ENCODE results near the gene CCDC141. TPM values are rescaled to one million over a fixed set of nuclear protein-coding genes. Genes with fewer than 3 reads are reported as not detected.

CCDC141 gene
- total RNA-seq, 2 donors from 2014 or later, result 5.3 to 9.4 TPM

- Mint-ChIP-seq H3K27ac (no peak overlapping the region), H3K4me1 (ENCODE audit: low read depth) (no peaks in the 10 kb centered on the region), H3K4me3 (no peak overlapping the region), H3K9me3 (no peaks in the 10 kb centered on the region), H3K36me3 (ENCODE audit: insufficient read depth in 2 of 2) (no peaks in the 10 kb centered on the region), H3K27me3 (ENCODE audit: low read depth) (no peaks in the 10 kb centered on the region)
- DNase-seq (no peak), ATAC-seq (replicated peaks in 1 of 2) (no peak)
These were observed 100.8 kb downstream of the CCDC141 start for GRCh38 chr2:178949151-178949550.

- no peak overlapping the region for H3K4me3 Mint-ChIP-seq
- no peaks in the 10 kb centered on the region for H3K36me3 Mint-ChIP-seq (ENCODE audit: insufficient read depth in 2 of 2)
- H3K27ac Mint-ChIP-seq, result no peak overlapping the region
- no peaks in the 10 kb centered on the region for H3K4me1 Mint-ChIP-seq (ENCODE audit: low read depth)
- H3K9me3 Mint-ChIP-seq, result no peaks in the 10 kb centered on the region
- no peaks in the 10 kb centered on the region for H3K27me3 Mint-ChIP-seq (ENCODE audit: low read depth)
- DNase-seq (no peak), ATAC-seq (replicated peaks in 1 of 2) (no peak)
These were observed 102.9 kb downstream of the CCDC141 start for GRCh38 chr2:178947006-178947405.

GRCh38 chr2:178946494-178946893 is 103.4 kb downstream of the CCDC141 start:
- Mint-ChIP-seq H3K4me3 (no peak overlapping the region), H3K4me1 (ENCODE audit: low read depth) (no peaks in the 10 kb centered on the region), H3K27ac (no peak overlapping the region), H3K27me3 (ENCODE audit: low read depth) (no peaks in the 10 kb centered on the region), H3K9me3 (no peaks in the 10 kb centered on the region), H3K36me3 (ENCODE audit: insufficient read depth in 2 of 2) (no peaks in the 10 kb centered on the region)
- no peak for ATAC-seq (replicated peaks in 1 of 2)
- DNase-seq, result no peak

GRCh38 chr2:178943745-178944144 is 106.2 kb downstream of the CCDC141 start:
- no peak for DNase-seq
- no peak overlapping the region for H3K4me3 Mint-ChIP-seq
- no peaks in the 10 kb centered on the region for H3K9me3 Mint-ChIP-seq
- no peak for ATAC-seq (replicated peaks in 1 of 2)
- H3K36me3 Mint-ChIP-seq (ENCODE audit: insufficient read depth in 2 of 2), result no peaks in the 10 kb centered on the region
- H3K4me1 Mint-ChIP-seq (ENCODE audit: low read depth), result no peaks in the 10 kb centered on the region
- no peaks in the 10 kb centered on the region for H3K27me3 Mint-ChIP-seq (ENCODE audit: low read depth)
- no peak overlapping the region for H3K27ac Mint-ChIP-seq

GRCh38 chr2:178934571-178934970 is 115.4 kb downstream of the CCDC141 start:
- H3K4me3 Mint-ChIP-seq, result no peak overlapping the region
- peaks cover 9 to 16% of the 10 kb centered on the region in 2 donors for H3K9me3 Mint-ChIP-seq
- H3K27ac Mint-ChIP-seq, result no peak overlapping the region
- no peak for DNase-seq
- H3K27me3 Mint-ChIP-seq (ENCODE audit: low read depth), result no peaks in the 10 kb centered on the region
- H3K4me1 Mint-ChIP-seq (ENCODE audit: low read depth), result no peaks in the 10 kb centered on the region
- ATAC-seq (replicated peaks in 1 of 2), result no peak
- peaks cover 4 to 6% of the 10 kb centered on the region in 2 donors for H3K36me3 Mint-ChIP-seq (ENCODE audit: insufficient read depth in 2 of 2)

- no peak for ATAC-seq (replicated peaks in 1 of 2)
- no peak for DNase-seq
- H3K27me3 Mint-ChIP-seq (ENCODE audit: low read depth), result no peaks in the 10 kb centered on the region
- H3K4me1 Mint-ChIP-seq (ENCODE audit: low read depth), result no peaks in the 10 kb centered on the region
- peaks cover 4 to 6% of the 10 kb centered on the region in 2 donors for H3K36me3 Mint-ChIP-seq (ENCODE audit: insufficient read depth in 2 of 2)
- H3K27ac Mint-ChIP-seq, result no peak overlapping the region
- peaks cover 9 to 16% of the 10 kb centered on the region in 2 donors for H3K9me3 Mint-ChIP-seq
- H3K4me3 Mint-ChIP-seq, result no peak overlapping the region
These were observed 116.4 kb downstream of the CCDC141 start for GRCh38 chr2:178933493-178933892.

GRCh38 chr2:178928077-178928476 is 121.9 kb downstream of the CCDC141 start:
- Mint-ChIP-seq H3K27ac (no peak overlapping the region), H3K9me3 (peaks cover 0 to 2% of the 10 kb centered on the region in 2 donors), H3K27me3 (ENCODE audit: low read depth) (no peaks in the 10 kb centered on the region), H3K36me3 (ENCODE audit: insufficient read depth in 2 of 2) (peaks cover 0 to 1% of the 10 kb centered on the region in 2 donors), H3K4me3 (no peak overlapping the region), H3K4me1 (ENCODE audit: low read depth) (no peaks in the 10 kb centered on the region)
- DNase-seq, result no peak
- ATAC-seq (replicated peaks in 1 of 2), result no peak

GRCh38 chr2:178927173-178927572 is 122.8 kb downstream of the CCDC141 start:
- no peak overlapping the region for H3K27ac Mint-ChIP-seq
- DNase-seq (no peak), ATAC-seq (replicated peaks in 1 of 2) (no peak)
- H3K4me1 Mint-ChIP-seq (ENCODE audit: low read depth), result no peaks in the 10 kb centered on the region
- no peak overlapping the region for H3K4me3 Mint-ChIP-seq
- peaks cover 0 to 2% of the 10 kb centered on the region in 2 donors for H3K9me3 Mint-ChIP-seq
- H3K36me3 Mint-ChIP-seq (ENCODE audit: insufficient read depth in 2 of 2), result peaks cover 0 to 1% of the 10 kb centered on the region in 2 donors
- no peaks in the 10 kb centered on the region for H3K27me3 Mint-ChIP-seq (ENCODE audit: low read depth)

GRCh38 chr2:178924817-178925216 is 125.1 kb downstream of the CCDC141 start:
- ATAC-seq (replicated peaks in 1 of 2), result no peak
- H3K27me3 Mint-ChIP-seq (ENCODE audit: low read depth), result no peaks in the 10 kb centered on the region
- no peak overlapping the region for H3K27ac Mint-ChIP-seq
- no peaks in the 10 kb centered on the region for H3K4me1 Mint-ChIP-seq (ENCODE audit: low read depth)
- no peaks in the 10 kb centered on the region for H3K36me3 Mint-ChIP-seq (ENCODE audit: insufficient read depth in 2 of 2)
- DNase-seq, result no peak
- no peaks in the 10 kb centered on the region for H3K9me3 Mint-ChIP-seq
- no peak overlapping the region for H3K4me3 Mint-ChIP-seq

- H3K27me3 Mint-ChIP-seq (ENCODE audit: low read depth), result no peaks in the 10 kb centered on the region
These were observed 126.4 kb downstream of the CCDC141 start for GRCh38 chr2:178923546-178923945.

GRCh38 chr2:178920916-178921513 is 128.9 kb downstream of the CCDC141 start:
- Mint-ChIP-seq H3K27me3 (ENCODE audit: low read depth) (no peaks in the 10 kb centered on the region), H3K27ac (no peak overlapping the region), H3K4me1 (ENCODE audit: low read depth) (no peaks in the 10 kb centered on the region), H3K36me3 (ENCODE audit: insufficient read depth in 2 of 2) (no peaks in the 10 kb centered on the region), H3K9me3 (no peaks in the 10 kb centered on the region), H3K4me3 (no peak overlapping the region)
- DNase-seq (no peak), ATAC-seq (replicated peaks in 1 of 2) (no peak)

More at GRCh38 chr2:178923546-178923945, 126.4 kb downstream of the CCDC141 start:
- DNase-seq (no peak), ATAC-seq (replicated peaks in 1 of 2) (no peak)
- no peaks in the 10 kb centered on the region for H3K36me3 Mint-ChIP-seq (ENCODE audit: insufficient read depth in 2 of 2)
- H3K4me3 Mint-ChIP-seq, result no peak overlapping the region
- no peaks in the 10 kb centered on the region for H3K9me3 Mint-ChIP-seq
- H3K4me1 Mint-ChIP-seq (ENCODE audit: low read depth), result no peaks in the 10 kb centered on the region
- H3K27ac Mint-ChIP-seq, result no peak overlapping the region

- no peak overlapping the region for H3K27ac Mint-ChIP-seq
- no peaks in the 10 kb centered on the region for H3K36me3 Mint-ChIP-seq (ENCODE audit: insufficient read depth in 2 of 2)
- DNase-seq, result no peak
- H3K4me3 Mint-ChIP-seq, result no peak overlapping the region
- no peaks in the 10 kb centered on the region for H3K9me3 Mint-ChIP-seq
- H3K27me3 Mint-ChIP-seq (ENCODE audit: low read depth), result no peaks in the 10 kb centered on the region
- H3K4me1 Mint-ChIP-seq (ENCODE audit: low read depth), result peaks cover 7% of the 10 kb centered on the region
- ATAC-seq (replicated peaks in 1 of 2), result no peak
These were observed 132.4 kb downstream of the CCDC141 start for GRCh38 chr2:178917555-178917954.

GRCh38 chr2:178915423-178916173 is 134.3 kb downstream of the CCDC141 start:
- no peak for DNase-seq
- no peak for ATAC-seq (replicated peaks in 1 of 2)
- Mint-ChIP-seq H3K27ac (no peak overlapping the region), H3K27me3 (ENCODE audit: low read depth) (no peaks in the 10 kb centered on the region), H3K4me1 (ENCODE audit: low read depth) (peaks cover 15% of the 10 kb centered on the region), H3K9me3 (no peaks in the 10 kb centered on the region), H3K4me3 (no peak overlapping the region), H3K36me3 (ENCODE audit: insufficient read depth in 2 of 2) (no peaks in the 10 kb centered on the region)
